IMR-90 (cell line): ENCODE results near the gene KMT5C. TPM values are rescaled to one million over a fixed set of nuclear protein-coding genes. Genes with fewer than 3 reads are reported as not detected.

Source experiments
- ATAC-seq: fragments of 200-7000 bp; cut with Tn5 transposase; 2 replicates; pipeline ENCODE4 v1.9.1; 2020; ENCODE audit warnings: low read depth, mild to moderate bottlenecking, moderate library complexity
- BruUV-seq: library from RNA; stranded (reverse); fragments of 400-500 nt; replicated peaks from 2 replicates; lab custom pipeline; 2021; lab: Mats Ljungman, UMichigan
- CTCF ChIA-PET: fragments of 300-600 bp; formaldehyde crosslinking; extraction: SDS; loops from one replicate; lab custom pipeline; 2021; ENCODE audit warnings: antibody characterized with exemption; lab: Yijun Ruan, JAX
- POLR2A ChIA-PET: fragments of 300-600 bp; sonication (Branson Sonifier 250); formaldehyde crosslinking; loops from one replicate; lab custom pipeline; 2022; ENCODE audit warnings: antibody characterized with exemption; ENCODE audit not compliant: unreplicated experiment; lab: Charles Lee
- DNase-seq: peaks from one replicate; pipeline ENCODE4 v3.0.0; 2013
- H2AFZ ChIP-seq: replicated peaks from 2 replicates; pipeline ENCODE3; 2013; ENCODE audit warnings: low read length, mild to moderate bottlenecking; ENCODE audit not compliant: poor library complexity
- H2AK5ac ChIP-seq: 2 replicates; pipeline ENCODE4 v1.6.1; 2013; ENCODE audit warnings: low read depth, low read length, inconsistent platforms
- H2AK9ac ChIP-seq: replicated peaks from 2 replicates; pipeline ENCODE3; 2013; ENCODE audit warnings: mild to moderate bottlenecking, low read depth, low read length, moderate library complexity; ENCODE audit not compliant: poor library complexity
- H2BK120ac ChIP-seq: 2 replicates; pipeline ENCODE4 v1.6.1; 2013; ENCODE audit warnings: low read depth, low read length, inconsistent platforms
- H2BK15ac ChIP-seq: 3 replicates; pipeline ENCODE4 v1.6.1; 2013; ENCODE audit warnings: low read depth, low read length, inconsistent platforms
- H2BK20ac ChIP-seq: 2 replicates; pipeline ENCODE4 v1.6.1; 2013; ENCODE audit warnings: low read depth, mild to moderate bottlenecking, inconsistent platforms, low read length, moderate library complexity
- H2BK5ac ChIP-seq: 2 replicates; pipeline ENCODE4 v1.6.1; 2013; ENCODE audit warnings: mild to moderate bottlenecking, low read depth, low read length, inconsistent platforms; ENCODE audit not compliant: poor library complexity, severe bottlenecking
- H3K14ac ChIP-seq: replicated peaks from 2 replicates; pipeline ENCODE4 v1.6.1; 2013; ENCODE audit warnings: low read depth, low read length, inconsistent platforms
- H3K18ac ChIP-seq: 2 replicates; pipeline ENCODE4 v1.6.1; 2013; ENCODE audit warnings: low read depth, low read length, control low read depth
- H3K23ac ChIP-seq: 2 replicates; pipeline ENCODE4 v1.6.1; 2013; ENCODE audit warnings: low read depth, low read length, inconsistent platforms
- H3K27ac ChIP-seq: 2 replicates; pipeline ENCODE4 v1.5.1; 2013; ENCODE audit warnings: mild to moderate bottlenecking, control low read depth, low read length; ENCODE audit not compliant: insufficient read depth
- H3K27me3 ChIP-seq: 2 replicates; pipeline ENCODE4 v1.6.1; 2013; ENCODE audit warnings: low read length; ENCODE audit not compliant: control insufficient read depth, insufficient read depth
- H3K36me3 ChIP-seq: 2 replicates; pipeline ENCODE4 v1.6.1; 2013; ENCODE audit warnings: low read length, mixed read lengths; ENCODE audit not compliant: control insufficient read depth, insufficient read depth
- H3K4ac ChIP-seq: 2 replicates; pipeline ENCODE4 v1.6.1; 2013; ENCODE audit warnings: low read depth, low read length, inconsistent platforms
- H3K4me1 ChIP-seq: 2 replicates; pipeline ENCODE4 v1.6.1; 2013; ENCODE audit warnings: low read length, mixed read lengths; ENCODE audit not compliant: control insufficient read depth, insufficient read depth
- H3K4me2 ChIP-seq: 2 replicates; pipeline ENCODE4 v1.6.1; 2013; ENCODE audit warnings: low read depth, mild to moderate bottlenecking, control low read depth, low read length, moderate library complexity
- H3K4me3 ChIP-seq: 2 replicates; pipeline ENCODE4 v1.5.1; 2013; ENCODE audit warnings: low read depth, mild to moderate bottlenecking, control low read depth, low read length, moderate library complexity; ENCODE audit not compliant: insufficient read depth
- H3K56ac ChIP-seq: 2 replicates; pipeline ENCODE4 v1.6.1; 2013; ENCODE audit warnings: low read length, inconsistent platforms; ENCODE audit not compliant: insufficient read depth; ENCODE audit errors: extremely low read depth
- H3K79me1 ChIP-seq, 2 experiments: 2 replicates each; pipeline ENCODE4 v1.6.1; 2013; ENCODE audit warnings: low read length in 2 of 2, inconsistent platforms in 1 of 2, low read depth in 1 of 2
- H3K9ac ChIP-seq: 2 replicates; pipeline ENCODE4 v1.6.1; 2013; ENCODE audit warnings: low read depth, low read length, control low read depth
- H3K9me1 ChIP-seq: 2 replicates; pipeline ENCODE4 v1.6.1; 2013; ENCODE audit warnings: low read length, inconsistent platforms; ENCODE audit not compliant: insufficient read depth
- H3K9me3 ChIP-seq: 2 replicates; pipeline ENCODE4 v1.6.1; 2013; ENCODE audit warnings: low read length; ENCODE audit not compliant: control insufficient read depth, insufficient read depth
- H4K20me1 ChIP-seq: 2 replicates; pipeline ENCODE4 v1.6.1; 2013; ENCODE audit warnings: low read length, inconsistent platforms; ENCODE audit not compliant: insufficient read depth
- H4K5ac ChIP-seq: 2 replicates; pipeline ENCODE4 v1.6.1; 2013; ENCODE audit warnings: mild to moderate bottlenecking, low read depth, low read length, control low read depth
- H4K8ac ChIP-seq, 2 experiments: 2 replicates each; pipeline ENCODE4 v1.6.1; 2013; ENCODE audit warnings: low read depth in 2 of 2, low read length in 2 of 2, control low read depth in 1 of 2, inconsistent platforms in 1 of 2
- H4K91ac ChIP-seq: 2 replicates; pipeline ENCODE4 v1.6.1; 2013; ENCODE audit warnings: low read depth, low read length, inconsistent platforms; ENCODE audit not compliant: insufficient read depth
- CEBPB ChIP-seq: IDR thresholded peaks from 2 replicates; pipeline ENCODE4 v1.6.1; 2012; ENCODE audit warnings: low read depth, low read length, improper control_type of control experiment
- CHD1 ChIP-seq: IDR thresholded peaks from 2 replicates; pipeline ENCODE4 v1.6.1; 2012; ENCODE audit warnings: low read depth, low read length, improper control_type of control experiment
- MXI1 ChIP-seq: IDR thresholded peaks from 2 replicates; pipeline ENCODE4 v1.6.1; 2012; ENCODE audit warnings: low read depth, mild to moderate bottlenecking, low read length, moderate library complexity, borderline replicate concordance
- POLR2A ChIP-seq: IDR thresholded peaks from 2 replicates; pipeline ENCODE4 v1.6.1; 2012; ENCODE audit warnings: mild to moderate bottlenecking, low read depth, low read length
- RAD21 ChIP-seq: IDR thresholded peaks from 2 replicates; pipeline ENCODE4 v1.6.1; 2012; ENCODE audit warnings: low read length, improper control_type of control experiment
- RFX5 ChIP-seq: IDR thresholded peaks from 2 replicates; pipeline ENCODE4 v1.8.0; 2012; ENCODE audit warnings: low read depth, mild to moderate bottlenecking, low read length, moderate library complexity
- USF2 ChIP-seq: fragments of 150-350 bp; IDR thresholded peaks from 2 replicates; pipeline ENCODE4 v1.6.1; 2017; ENCODE audit warnings: mild to moderate bottlenecking, antibody characterized with exemption, low read length, low read depth
- WGBS, 2 experiments: methylation state at CpG; one replicate each; pipeline versions ENCODE4 v1.1.5 to v1.1.7; 2013; ENCODE audit warnings: missing lambda C conversion rate in 2 of 2; ENCODE audit not compliant: insufficient read length in 1 of 2; ENCODE audit errors: extremely low coverage in 2 of 2; 5-methylcytosine and 5-hydroxymethylcytosine counted together
- dilution Hi-C: fragments of 300-500 bp; cut with HindIII; formaldehyde crosslinking; loops from one replicate; pipeline ENCODE4 v1.14.3; 2018; ENCODE audit warnings: low sequenced_read_pairs; ENCODE audit not compliant: unreplicated experiment
- in situ Hi-C: fragments of 300-500 bp; cut with MboI; formaldehyde crosslinking; loops from 3 replicates; pipeline ENCODE4 v1.14.3; 2019; ENCODE audit warnings: low sequenced_read_pairs, inconsistent platforms, mixed read lengths
- intact Hi-C: fragments of 100-400 bp; cut with micrococcal nuclease; formaldehyde crosslinking; loops from 2 replicates; pipeline ENCODE4 v1.10.0; 2022
- polyA plus RNA-seq, 3 experiments: library from polyadenylated mRNA; depleted of rRNA; stranded (reverse); fragments of >200 nt; gene quantifications; 2 replicates each; pipeline ENCODE4 v1.2.3, GENCODE V29; 2012; ENCODE audit warnings: low replicate concordance in 1 of 3
- total RNA-seq: library from RNA; depleted of rRNA; stranded (reverse); fragments of >200 nt; gene quantifications from 2 replicates; pipeline ENCODE4 v1.2.3, GENCODE V29; 2012

KMT5C gene
- total and polyA plus RNA-seq, 2 of the 4 experiments (the other 2 are of a cell fraction) = 1.8 to 5.9 TPM

GRCh38 chr19:55339889-55340783 lies 460 bp downstream of the KMT5C start:
- Histone ChIP-seq H3K4me1 (peaks cover 13% of the 10 kb centered on the region), H4K91ac (no peak overlapping the region; the same call in 1 of the 2 replicates), H3K79me1 (peaks cover 4 to 17% of the 10 kb centered on the region in 2 experiments; a peak in 3 of 4 replicates), H3K27me3 (no peaks in the 10 kb centered on the region), H2AFZ (peak overlapping the region; percentile 95), H3K56ac (peak overlapping the region; percentile 35; the same call in 1 of the 2 replicates), H2BK5ac (peak overlapping the region; percentile 66), H3K4me2 (peak overlapping the region; percentile 95), H3K4me3 (peak overlapping the region; percentile 87), H2BK15ac (no peak overlapping the region), H4K5ac (peak overlapping the region; percentile 18), H2AK9ac (peak overlapping the region; percentile 97), H2BK120ac (no peak overlapping the region; the same call in 1 of the 2 replicates), H3K36me3 (peaks cover 11% of the 10 kb centered on the region; the same call in 1 of the 2 replicates), H3K9me1 (peaks cover 10% of the 10 kb centered on the region; the same call in 1 of the 2 replicates), H3K9me3 (no peaks in the 10 kb centered on the region), H2AK5ac (peak overlapping the region; percentile 79), H3K23ac (0 out of 2 replicates have a peak overlapping the region, but pooled peaks have one; percentile 8), H2BK20ac (no peak overlapping the region), H4K20me1 (peaks cover 6% of the 10 kb centered on the region), H4K8ac (peak overlapping the region in 1 of 2 experiments; percentile 57; a peak in 1 of 4 replicates), H3K4ac (peak overlapping the region; percentile 55), H3K14ac (peak overlapping the region; percentile 44), H3K9ac (peak overlapping the region; percentile 92), H3K18ac (peak overlapping the region; percentile 16; the same call in 1 of the 2 replicates), H3K27ac (peak overlapping the region; percentile 88)
- DNase-seq (no peak), ATAC-seq (no peak)
- WGBS, 2 experiments = 0% methylated on average over 18 of the region's 44 CpGs; no CpG with 5 or more reads in 1 of the 2 experiments
- dilution Hi-C loops = no loop called here
- in situ Hi-C loops = no loop called here
- ChIA-PET POLR2A (no interaction called here), CTCF (interaction anchor here (1.0 to 1.5 kb wide), 2 partner anchors 38 to 44 kb away, joined by 3 to 11 read pairs; partner anchors contain the start of gene TMEM238)
- intact Hi-C loops = no loop called here
- BruUV-seq = no TSS peak
- TF ChIP-seq CHD1 = no peak
- no peak for TF ChIP-seq RAD21
- TF ChIP-seq RFX5 = no peak
- TF ChIP-seq USF2 = no peak
- TF ChIP-seq POLR2A = peak; percentile 68; the same call in 1 of the 2 replicates
- no peak for TF ChIP-seq MXI1
- no peak for TF ChIP-seq CEBPB
